Measurements from ENCODE around the gene GTF2A1L. TPM values are rescaled to one million over a fixed set of nuclear protein-coding genes. Genes with fewer than 3 reads are reported as not detected.
"Not testable (repeated sequence)": the region's sequence is repeated elsewhere in the genome, so short reads cannot be mapped to it uniquely, and the experiment has no call there.

Gene GTF2A1L
- total RNA-seq, 2 experiments from 2014 or later = not detected

GRCh38 chr2:48619526-48619925, 1.9 kb downstream of the GTF2A1L start:
- intact Hi-C loops (cut with micrococcal nuclease) = no loop called here

GRCh38 chr2:48620604-48621003, 2.9 kb downstream of the GTF2A1L start:
- H3K27ac Mint-ChIP-seq = no peak overlapping the region
- ATAC-seq (no peak), DNase-seq (no peak)
- intact Hi-C loops (cut with micrococcal nuclease) = no loop called here
- no peak for TF ChIP-seq CTCF (IDR thresholded peaks at IDR 0.05)
- CTCF ChIA-PET = no interaction called here
- no peaks in the 10 kb centered on the region for H3K36me3 Mint-ChIP-seq (ENCODE audit: low read depth)
- H3K4me1 Mint-ChIP-seq (ENCODE audit: low read depth) = no peaks in the 10 kb centered on the region
- POLR2A ChIA-PET = no interaction called here
- no peak overlapping the region for H3K4me3 Mint-ChIP-seq
- H3K27me3 Mint-ChIP-seq = peaks cover 5% of the 10 kb centered on the region
- H3K9me3 Mint-ChIP-seq = no peaks in the 10 kb centered on the region

More at GRCh38 chr2:48619526-48619925, 1.9 kb downstream of the GTF2A1L start:
- no peak overlapping the region for H3K27ac Mint-ChIP-seq
- no peaks in the 10 kb centered on the region for H3K9me3 Mint-ChIP-seq
- no peak for TF ChIP-seq CTCF (IDR thresholded peaks at IDR 0.05)
- no peaks in the 10 kb centered on the region for H3K4me1 Mint-ChIP-seq (ENCODE audit: low read depth)
- no peak for ATAC-seq
- H3K36me3 Mint-ChIP-seq (ENCODE audit: low read depth) = no peaks in the 10 kb centered on the region
- H3K27me3 Mint-ChIP-seq = peaks cover 5% of the 10 kb centered on the region
- ChIA-PET POLR2A (interaction anchor here (1.2 kb wide), 1 partner anchor 9 kb away, joined by 3 read pairs; no protein-coding TSS in a partner anchor), CTCF (no interaction called here)
- H3K4me3 Mint-ChIP-seq = no peak overlapping the region
- no peak for DNase-seq

GRCh38 chr2:48622691-48623090, 5.0 kb downstream of the GTF2A1L start:
- DNase-seq; H3K27me3 Mint-ChIP-seq; H3K4me1 Mint-ChIP-seq (ENCODE audit: low read depth); H3K27ac Mint-ChIP-seq; ATAC-seq; H3K36me3 Mint-ChIP-seq (ENCODE audit: low read depth); H3K4me3 Mint-ChIP-seq; H3K9me3 Mint-ChIP-seq; POLR2A ChIA-PET: not testable (repeated sequence)
- CTCF ChIA-PET = interaction anchor here (1.4 kb wide), 1 partner anchor 23 kb away, joined by 3 read pairs; no protein-coding TSS in a partner anchor
- intact Hi-C loops (cut with micrococcal nuclease) = loop anchor here (1.0 kb wide), 1 partner anchor 9 kb away; no protein-coding TSS in a partner anchor

GRCh38 chr2:48624696-48625095, 7.0 kb downstream of the GTF2A1L start:
- Mint-ChIP-seq H3K4me1 (ENCODE audit: low read depth) (no peaks in the 10 kb centered on the region), H3K36me3 (ENCODE audit: low read depth) (no peaks in the 10 kb centered on the region), H3K27ac (no peak overlapping the region), H3K27me3 (peaks cover 1% of the 10 kb centered on the region), H3K9me3 (no peaks in the 10 kb centered on the region), H3K4me3 (no peak overlapping the region)
- DNase-seq = no peak
- intact Hi-C loops (cut with micrococcal nuclease) = no loop called here
- POLR2A ChIA-PET = no interaction called here
- CTCF ChIA-PET = no interaction called here
- no peak for TF ChIP-seq CTCF (IDR thresholded peaks at IDR 0.05)
- ATAC-seq = no peak

- Mint-ChIP-seq H3K4me3 (no peak overlapping the region), H3K9me3 (no peaks in the 10 kb centered on the region), H3K27me3 (no peaks in the 10 kb centered on the region), H3K4me1 (ENCODE audit: low read depth) (no peaks in the 10 kb centered on the region), H3K27ac (no peak overlapping the region), H3K36me3 (ENCODE audit: low read depth) (no peaks in the 10 kb centered on the region)
- ChIA-PET CTCF (no interaction called here), POLR2A (no interaction called here)
- intact Hi-C loops (cut with micrococcal nuclease) = no loop called here
- DNase-seq = no peak
- no peak for TF ChIP-seq CTCF (IDR thresholded peaks at IDR 0.05)
- no peak for ATAC-seq
Measured at GRCh38 chr2:48626047-48626446, 8.4 kb downstream of the GTF2A1L start.

- H3K9me3 Mint-ChIP-seq = no peaks in the 10 kb centered on the region
- ATAC-seq = no peak
- H3K36me3 Mint-ChIP-seq (ENCODE audit: low read depth) = no peaks in the 10 kb centered on the region
- H3K4me3 Mint-ChIP-seq = no peak overlapping the region
- ChIA-PET CTCF (no interaction called here), POLR2A (no interaction called here)
- H3K27ac Mint-ChIP-seq = no peak overlapping the region
- H3K27me3 Mint-ChIP-seq = peaks cover 4% of the 10 kb centered on the region
- intact Hi-C loops (cut with micrococcal nuclease) = no loop called here
- no peaks in the 10 kb centered on the region for H3K4me1 Mint-ChIP-seq (ENCODE audit: low read depth)
- no peak for DNase-seq
- no peak for TF ChIP-seq CTCF (IDR thresholded peaks at IDR 0.05)
Measured at GRCh38 chr2:48633143-48633542, 15.5 kb downstream of the GTF2A1L start.

All from activated CD8-positive, alpha-beta T cell treated with anti-CD3 and anti-CD28 coated beads for 36 hours (primary cell).